Body of pancreas (tissue), 4 donors: ENCODE data around the gene FLRT3.

ENCODE experiments used
- POLR2A ChIP-seq, 3 donors: fragments of 450-650 bp; IDR thresholded peaks; one replicate each; pipeline ENCODE4 v1.6.1; 2016; ENCODE audit warnings: antibody characterized with exemption in 3 of 3, mild to moderate bottlenecking in 2 of 3
- TF ChIP-seq, protein P1 (sequence below), 7 experiments: fragments of 450-650 bp in 4 of 7; fragments of 200-600 bp in 3 of 7; sonication (generic) in 3 of 7; IDR thresholded peaks; one replicate each; pipeline ENCODE4 v1.5.1; 2016 to 2019; ENCODE audit warnings: antibody characterized with exemption in 7 of 7

DNA sequence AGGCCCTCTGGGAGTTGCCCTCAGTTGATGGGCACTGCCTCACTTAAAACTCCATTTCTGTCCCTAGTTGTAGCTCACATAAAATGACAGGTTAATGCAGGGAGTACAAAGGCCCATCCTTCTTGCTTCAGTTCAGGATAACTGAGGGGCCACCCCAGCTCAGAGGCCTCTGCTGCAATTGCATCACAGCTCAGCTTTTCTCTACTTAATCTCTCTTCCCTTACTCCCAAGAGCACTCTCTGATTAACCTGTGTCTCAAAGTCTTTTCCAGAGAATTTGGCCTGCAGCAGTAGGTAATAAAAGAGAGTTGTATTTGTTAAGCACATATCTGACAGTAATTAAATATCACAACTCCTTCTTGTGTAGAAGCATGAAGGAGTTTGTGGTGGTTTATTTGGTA lies 40.9 kb upstream of the FLRT3 start:
- TF ChIP-seq POLR2A (IDR thresholded peaks at IDR 0.05) = no peak
- TF ChIP-seq, protein P1, sequence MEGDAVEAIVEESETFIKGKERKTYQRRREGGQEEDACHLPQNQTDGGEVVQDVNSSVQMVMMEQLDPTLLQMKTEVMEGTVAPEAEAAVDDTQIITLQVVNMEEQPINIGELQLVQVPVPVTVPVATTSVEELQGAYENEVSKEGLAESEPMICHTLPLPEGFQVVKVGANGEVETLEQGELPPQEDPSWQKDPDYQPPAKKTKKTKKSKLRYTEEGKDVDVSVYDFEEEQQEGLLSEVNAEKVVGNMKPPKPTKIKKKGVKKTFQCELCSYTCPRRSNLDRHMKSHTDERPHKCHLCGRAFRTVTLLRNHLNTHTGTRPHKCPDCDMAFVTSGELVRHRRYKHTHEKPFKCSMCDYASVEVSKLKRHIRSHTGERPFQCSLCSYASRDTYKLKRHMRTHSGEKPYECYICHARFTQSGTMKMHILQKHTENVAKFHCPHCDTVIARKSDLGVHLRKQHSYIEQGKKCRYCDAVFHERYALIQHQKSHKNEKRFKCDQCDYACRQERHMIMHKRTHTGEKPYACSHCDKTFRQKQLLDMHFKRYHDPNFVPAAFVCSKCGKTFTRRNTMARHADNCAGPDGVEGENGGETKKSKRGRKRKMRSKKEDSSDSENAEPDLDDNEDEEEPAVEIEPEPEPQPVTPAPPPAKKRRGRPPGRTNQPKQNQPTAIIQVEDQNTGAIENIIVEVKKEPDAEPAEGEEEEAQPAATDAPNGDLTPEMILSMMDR (IDR thresholded peaks at IDR 0.05) = no peak
